HG03025 (cell line): ENCODE results near the gene UBA52.

Experiments
- ATAC-seq: cut with Tn5 transposase; IDR thresholded peaks from one replicate; pipeline ENCODE4 v1.9.1; 2021; ENCODE audit warnings: mild to moderate bottlenecking, moderate library complexity; ENCODE audit not compliant: unreplicated experiment, low FRiP score

The UBA52 gene

DNA sequence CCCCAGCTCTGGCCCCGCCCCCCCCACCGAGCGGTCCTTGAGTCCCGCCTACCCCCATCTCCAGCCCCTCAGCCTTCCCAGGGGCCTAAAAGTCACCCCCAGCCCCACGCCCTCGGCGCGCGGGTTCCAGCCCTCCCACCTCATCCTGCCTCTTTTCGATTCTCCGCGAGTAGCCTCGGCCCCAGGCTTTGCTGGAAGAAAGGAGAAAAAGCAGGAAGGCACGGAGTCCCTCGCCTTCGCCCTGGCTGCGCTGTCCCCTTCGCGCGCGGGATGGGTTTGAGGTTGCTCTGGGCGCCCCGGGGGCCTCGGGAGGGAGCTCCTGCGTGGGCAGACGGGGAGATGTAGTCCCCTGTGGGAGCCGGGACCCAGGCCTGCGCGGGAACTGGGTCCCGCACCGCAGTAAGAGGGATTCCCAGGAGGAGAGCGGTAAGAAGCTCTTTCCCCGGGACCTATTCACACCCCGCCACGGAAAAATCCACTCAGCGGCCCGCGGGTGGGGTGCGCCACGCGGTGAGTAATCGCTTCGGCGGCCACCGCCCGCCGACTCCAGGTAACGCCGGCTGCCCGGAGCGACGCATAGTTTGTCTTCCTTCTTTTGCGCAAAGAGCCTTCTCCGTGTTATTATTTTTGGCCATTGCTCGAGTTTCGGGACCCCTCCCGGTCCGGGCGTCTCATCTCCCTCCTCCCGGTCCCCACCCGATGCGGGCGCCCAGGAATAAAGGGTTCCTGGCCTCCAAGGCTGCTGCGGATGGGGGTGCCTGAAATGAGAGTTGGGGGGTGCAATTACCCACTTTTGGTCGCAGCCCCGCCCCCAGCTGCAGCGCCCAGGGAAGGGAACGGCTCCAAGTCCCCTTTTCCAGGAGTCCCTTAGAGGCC is 35.8 kb downstream of the UBA52 start:
- ATAC-seq: no peak

DNA sequence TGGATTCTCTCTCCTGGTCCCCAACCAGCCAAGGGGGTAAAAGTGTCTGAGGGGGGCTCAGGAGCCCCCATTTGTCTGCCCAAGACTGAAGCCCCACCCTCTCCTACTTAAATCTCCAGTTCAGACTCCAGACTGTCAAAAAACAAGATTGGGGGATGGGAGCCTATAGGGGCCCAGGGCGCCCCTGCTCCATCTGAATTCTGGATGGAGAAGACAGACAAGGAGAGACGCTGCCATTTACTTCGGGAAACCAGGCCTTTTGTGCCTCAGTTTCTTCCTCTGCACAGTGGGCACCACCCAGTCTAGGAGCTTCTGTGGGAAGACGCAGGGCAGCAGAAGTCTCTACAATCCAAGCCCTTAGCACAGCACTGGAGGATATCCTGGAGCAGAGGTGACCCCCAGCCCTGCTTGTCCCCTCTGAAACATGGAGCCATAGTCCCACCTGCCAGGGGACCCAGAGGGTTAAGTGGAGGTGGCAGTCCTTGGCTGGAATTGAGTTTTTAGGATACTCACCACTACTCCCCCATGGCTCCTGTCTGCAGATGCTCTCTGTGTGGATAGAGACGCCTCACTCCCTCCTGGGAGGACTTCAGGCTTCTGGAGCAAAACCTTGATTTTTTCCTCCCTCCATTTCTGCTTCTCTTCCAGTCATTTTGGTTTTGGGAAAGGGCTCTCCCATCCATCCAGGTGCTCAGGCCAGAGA is 36.6 kb downstream of the UBA52 start:
- no peak for ATAC-seq

DNA sequence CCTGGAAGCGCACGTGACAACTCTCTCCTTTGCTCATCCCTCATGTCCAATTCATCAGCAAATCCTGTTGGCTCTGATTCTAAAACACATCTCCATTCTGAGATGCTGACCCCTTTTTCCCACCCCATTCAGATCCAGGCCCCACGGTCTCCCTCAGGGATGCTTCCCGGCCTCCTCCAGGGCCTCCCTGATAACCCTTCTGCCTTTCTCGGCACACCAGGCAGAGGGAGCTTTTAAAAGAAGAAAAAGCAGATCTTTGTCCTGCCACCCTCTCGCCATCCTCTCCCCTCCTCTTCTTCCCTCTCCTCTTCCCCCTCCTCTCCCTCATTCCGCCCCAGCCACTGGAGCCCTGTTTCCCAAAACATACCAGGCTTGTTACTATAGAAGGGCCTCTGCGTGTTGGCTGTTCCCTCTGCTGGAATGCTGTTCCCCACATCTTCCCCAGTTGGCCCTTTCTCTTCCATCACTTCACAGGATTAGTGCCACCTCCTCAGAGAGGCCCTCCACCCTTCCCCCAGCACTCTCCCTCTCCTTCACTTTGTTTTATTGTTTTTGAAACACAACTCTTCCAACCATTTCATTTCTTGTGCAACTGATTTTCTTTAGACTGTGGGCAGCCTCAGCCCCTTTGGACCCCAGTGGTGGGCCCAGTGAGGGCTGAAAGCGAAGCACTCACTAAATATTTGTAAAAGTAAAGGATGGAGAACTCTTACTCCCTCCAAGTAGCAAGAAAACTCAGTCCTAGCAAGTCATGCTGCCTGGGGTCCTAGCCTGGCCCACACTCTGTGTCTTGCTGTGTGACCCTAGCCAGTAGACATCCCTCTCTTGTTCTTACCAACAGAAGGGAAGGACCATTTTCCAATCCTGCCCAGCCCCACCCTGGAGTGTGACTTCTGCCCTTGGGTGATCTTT is 37.4 kb downstream of the UBA52 start:
- ATAC-seq: no peak

DNA sequence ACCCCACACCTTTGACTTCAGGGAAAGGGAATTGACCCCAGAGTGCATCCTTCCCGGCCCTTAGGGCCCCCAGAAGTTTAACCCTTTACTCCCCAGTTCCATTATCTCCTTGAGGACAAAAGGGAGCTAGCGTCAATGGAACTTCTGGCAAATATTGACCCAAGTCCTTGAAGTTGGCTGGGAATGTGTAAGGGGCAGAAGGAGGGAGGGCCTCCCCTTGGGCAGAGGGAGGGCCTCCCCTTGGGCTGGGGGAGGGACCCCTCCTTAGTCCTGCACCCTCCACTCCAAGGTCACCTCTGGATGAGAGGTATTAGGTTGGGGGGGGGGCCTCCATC is 38.0 kb downstream of the UBA52 start:
- no peak for ATAC-seq

DNA sequence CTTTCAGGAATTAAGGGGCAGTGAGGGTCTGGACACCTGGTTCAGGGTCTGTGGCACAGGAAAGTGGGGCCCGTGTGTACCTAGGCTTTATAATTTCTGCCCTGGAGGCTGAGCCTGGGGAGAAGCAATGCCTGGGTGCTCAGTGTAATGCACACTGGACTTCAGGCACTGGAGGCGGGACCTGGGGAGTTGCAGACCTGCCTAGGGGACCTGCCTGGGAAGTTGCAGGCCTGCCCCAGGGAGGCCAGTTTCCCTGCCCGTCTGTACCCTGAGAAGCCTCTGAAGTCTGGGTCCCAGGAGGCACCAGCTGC is 38.5 kb downstream of the UBA52 start:
- no peak for ATAC-seq

DNA sequence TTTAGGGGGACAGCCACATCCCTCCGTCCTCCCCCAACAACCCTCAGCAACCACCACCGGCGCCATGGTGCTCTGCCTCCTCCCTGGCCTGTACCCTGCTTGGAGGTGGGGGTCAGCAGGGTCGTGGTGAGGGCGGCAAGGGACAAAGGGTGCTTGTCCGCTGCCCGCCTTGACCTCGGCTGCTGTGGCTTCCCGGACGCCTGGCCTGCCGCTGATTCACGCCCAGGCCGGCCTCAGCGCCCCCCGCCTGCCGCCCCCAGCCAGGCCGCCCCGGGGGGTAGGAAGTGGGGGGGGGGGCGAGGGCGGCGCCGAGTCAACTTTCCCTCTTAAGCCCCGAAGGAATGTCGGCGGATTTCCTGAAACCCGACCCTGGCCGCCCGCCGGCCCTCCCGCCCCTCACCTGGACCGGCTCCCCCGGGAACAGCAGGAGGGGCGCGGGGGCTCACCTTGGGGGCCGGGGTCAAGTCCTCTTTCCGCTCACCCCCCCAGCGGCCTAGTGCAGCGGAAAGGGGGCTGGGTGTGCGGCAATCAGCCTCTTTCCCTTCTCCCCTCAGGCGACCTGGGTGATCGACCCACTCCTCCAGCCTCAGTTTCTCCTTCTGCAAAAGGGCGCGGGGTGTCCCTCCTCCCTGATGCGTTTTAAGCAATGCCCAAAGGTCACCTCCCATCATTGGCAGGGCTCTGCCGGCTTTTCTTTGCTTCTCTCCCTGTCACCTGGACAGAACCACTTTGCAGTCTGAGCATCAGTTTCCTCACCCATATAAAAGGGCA is 39.1 kb downstream of the UBA52 start:
- ATAC-seq: no peak

DNA sequence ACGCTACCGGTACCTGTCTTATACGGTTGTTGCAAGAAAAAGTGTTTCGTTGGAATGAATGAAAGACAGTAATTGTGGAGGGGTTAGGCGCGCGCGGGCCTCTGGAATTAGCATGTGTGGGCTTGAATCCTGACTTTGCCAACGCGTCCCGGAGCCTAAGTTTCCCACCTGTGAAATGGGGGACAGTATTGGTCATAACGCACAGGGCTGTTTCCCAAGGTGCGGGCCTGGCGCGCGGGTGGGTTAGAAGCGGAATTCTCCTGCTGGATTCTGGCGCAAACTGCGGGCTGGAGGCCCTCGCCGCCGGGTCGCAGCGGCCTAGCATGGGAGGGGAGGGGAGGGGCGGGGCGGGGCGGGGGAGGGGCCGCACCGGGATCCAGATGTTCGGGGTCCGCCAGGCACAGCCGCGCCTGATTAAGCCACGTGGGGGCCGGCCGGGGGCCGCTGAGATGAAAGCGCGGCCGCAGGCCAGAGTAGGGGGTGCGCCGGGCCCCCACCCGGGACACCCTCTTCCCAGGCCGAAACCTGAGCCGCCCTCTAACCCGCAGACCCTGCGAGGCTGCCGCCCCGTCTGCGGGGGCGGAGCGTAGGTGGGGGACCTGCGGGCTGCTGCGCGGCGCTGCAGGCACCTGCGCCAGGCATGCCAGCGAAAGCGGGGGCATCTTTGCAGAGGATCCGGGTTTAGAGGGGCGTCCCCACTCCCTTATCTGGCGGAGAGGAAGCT is 39.8 kb downstream of the UBA52 start:
- ATAC-seq: no peak

DNA sequence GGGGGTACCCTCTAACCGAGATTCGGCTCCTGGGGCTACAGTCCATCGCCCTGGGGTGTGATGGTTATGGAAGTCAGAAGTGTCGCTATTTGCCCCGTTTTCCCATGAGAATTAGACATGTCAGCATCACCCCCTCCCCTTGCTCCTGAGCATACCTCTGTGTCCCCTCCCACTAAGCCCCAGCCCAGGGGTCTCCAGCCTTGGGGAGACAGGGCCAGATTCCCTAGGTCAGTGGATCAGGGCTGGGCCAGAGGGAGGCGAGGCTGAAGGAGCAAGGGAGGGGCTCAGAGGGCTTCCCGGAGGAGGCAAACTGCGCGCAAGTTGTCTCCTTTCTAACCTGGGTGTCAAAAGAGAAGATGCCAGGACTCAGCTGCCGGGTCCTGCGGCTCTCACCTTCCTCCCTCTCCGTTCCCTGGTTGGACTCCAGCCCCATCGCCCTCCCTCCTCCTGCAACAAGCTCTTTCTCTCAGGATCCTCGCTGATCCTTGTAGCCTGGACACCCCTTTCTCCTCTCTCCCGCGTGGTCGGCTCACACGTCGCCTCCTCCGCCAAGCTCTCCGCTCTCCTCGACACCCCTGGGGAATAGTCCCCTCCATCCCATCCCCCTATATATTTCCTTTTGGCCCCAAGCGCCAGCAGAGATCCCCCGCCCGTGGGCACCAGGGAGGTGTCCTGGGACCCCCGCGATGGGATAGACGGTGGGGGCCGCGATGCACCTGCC is 40.6 kb downstream of the UBA52 start:
- ATAC-seq: no peak

DNA sequence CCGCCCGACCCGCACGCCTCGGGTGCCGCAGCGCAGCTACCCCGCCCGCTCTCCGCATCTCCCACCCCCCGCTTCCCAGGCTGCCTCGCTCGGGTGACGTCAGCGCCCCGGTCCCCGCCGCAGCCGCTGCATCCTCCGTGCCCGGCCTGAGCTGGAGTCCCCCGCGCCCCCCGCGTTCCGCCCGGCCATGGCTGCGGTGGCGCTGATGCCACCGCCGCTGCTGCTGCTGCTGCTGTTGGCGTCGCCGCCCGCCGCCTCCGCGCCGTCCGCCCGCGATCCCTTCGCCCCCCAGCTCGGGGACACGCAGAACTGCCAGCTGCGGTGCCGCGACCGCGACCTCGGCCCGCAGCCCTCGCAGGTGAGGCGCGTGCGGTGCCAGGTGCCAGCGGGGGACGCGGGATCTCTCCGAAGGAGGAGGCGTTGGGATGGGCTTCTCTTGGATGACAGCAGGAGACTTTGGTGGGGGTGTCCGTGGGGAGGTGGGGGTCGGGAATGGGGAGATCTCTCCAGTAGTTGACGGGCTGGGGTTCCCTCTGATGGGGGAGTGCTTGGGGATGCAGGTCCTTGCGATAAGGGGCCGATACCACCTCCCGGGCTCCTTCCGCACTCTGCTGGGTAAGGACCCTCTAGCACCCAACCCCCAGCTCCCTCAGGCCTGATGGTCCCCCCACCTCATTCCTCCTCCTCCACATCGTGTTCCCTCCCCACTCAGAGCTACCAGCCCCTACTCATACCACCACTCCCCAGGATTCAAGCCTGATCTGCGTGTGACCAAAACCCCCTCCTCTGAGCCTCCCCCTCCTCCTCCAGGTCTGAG is 41.3 kb downstream of the UBA52 start, which contains the start of gene TMEM59L:
Gene TMEM59L, plus strand, starts transcription at position 99 of the 817 bp plus-strand sequence. Its CDS starts 89 bp downstream, at position 188.
- ATAC-seq: no peak

DNA sequence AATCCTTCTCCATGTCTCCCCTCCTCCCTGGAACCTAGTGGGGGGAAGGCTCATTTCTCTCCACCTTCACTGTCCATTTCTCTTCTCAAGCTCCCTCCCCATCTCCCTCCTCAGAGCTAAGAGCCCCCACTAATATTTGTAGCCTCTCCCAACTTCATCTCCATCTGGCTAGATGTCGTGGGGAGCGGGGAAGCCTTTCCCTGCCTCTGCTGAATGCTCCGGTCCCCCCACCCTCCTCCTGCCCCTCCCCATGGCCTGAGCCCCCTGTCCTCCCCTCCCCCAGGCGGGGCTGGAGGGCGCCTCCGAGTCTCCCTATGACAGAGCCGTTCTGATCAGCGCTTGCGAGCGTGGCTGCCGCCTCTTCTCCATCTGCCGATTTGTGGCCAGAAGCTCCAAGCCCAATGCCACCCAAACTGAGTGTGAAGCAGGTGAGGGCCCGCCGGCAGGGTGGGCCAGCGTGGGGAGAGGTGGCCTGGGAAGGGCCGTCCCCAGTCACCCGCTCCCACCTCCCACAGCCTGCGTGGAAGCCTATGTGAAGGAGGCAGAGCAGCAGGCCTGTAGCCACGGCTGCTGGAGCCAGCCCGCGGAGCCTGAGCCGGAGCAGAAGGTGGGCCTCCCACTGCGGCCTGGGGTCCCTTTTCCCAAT is 42.1 kb downstream of the UBA52 start:
- no peak for ATAC-seq

DNA sequence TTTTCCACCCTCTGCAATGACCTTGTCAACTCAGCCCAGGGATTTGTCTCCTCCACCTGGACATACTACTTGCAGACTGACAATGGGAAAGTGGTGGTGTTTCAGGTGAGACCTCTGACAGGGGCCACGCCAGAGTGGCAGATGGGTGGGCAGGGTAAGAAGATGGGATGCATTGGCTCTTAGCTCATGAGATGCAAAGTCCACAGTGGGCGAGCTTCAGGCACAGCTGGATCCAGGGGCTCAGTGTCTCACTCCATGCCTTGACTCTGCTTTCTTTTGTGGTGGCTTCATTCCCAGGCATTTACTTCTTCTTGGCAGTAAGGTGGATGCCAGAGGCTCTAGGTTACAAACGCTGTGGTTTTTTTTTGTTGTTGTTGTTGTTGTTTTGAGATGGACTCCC is 44.4 kb downstream of the UBA52 start:
- ATAC-seq: no peak

DNA sequence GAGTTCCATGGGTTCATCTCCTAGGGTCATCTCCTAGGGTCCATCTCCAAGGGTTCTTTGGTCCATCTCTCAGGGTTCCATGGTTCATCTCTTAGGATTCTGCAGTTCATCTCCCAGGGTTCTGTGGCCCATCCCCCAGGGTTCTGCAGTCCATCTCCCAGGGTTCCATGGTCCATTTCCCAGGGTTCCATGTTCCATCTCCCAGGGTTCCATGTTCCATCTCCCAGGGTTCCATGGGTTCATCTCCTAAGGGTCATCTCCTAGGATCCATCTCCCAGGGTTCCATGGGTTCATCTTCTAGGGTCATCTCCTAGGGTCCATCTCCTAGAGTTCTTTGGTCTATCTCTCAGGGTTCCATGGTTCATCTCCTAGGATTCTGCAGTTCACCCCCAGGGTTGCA is 45.9 kb downstream of the UBA52 start:
- ATAC-seq: no peak

DNA sequence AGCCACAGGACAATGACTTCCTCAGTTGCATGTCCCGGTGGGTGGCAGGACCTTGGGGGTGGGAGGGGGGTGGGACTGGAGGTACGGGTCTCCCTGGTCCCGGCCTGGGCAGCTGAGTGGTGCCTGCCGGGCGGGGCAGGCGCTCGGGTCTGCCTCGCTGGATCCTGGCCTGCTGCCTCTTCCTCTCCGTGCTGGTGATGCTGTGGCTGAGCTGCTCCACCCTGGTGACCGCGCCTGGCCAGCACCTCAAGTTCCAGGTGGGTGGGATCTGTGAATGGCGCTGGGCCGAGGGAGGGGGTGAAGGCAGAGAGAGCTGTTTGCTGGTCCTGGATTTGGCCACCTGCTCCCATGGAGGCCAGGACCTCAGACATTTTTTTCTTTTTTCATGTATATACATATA is 46.6 kb downstream of the UBA52 start:
- no peak for ATAC-seq

DNA sequence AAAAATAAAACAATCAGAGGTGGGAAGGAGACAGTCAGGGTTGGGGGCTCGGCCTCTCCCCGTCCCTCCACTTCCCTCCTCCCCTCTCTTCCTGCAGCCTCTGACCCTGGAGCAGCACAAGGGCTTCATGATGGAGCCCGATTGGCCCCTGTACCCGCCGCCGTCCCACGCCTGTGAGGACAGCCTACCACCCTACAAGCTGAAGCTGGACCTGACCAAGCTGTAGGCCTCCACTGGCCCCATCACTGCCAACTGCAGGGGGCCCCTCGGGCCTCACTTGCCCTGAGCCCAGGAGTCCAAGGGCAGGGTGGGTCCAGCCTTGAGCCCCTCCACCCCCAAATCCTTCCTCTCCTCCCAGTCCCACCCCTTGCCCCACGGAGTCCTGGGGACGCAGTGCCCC is 48.7 kb downstream of the UBA52 start:
- no peak for ATAC-seq

DNA sequence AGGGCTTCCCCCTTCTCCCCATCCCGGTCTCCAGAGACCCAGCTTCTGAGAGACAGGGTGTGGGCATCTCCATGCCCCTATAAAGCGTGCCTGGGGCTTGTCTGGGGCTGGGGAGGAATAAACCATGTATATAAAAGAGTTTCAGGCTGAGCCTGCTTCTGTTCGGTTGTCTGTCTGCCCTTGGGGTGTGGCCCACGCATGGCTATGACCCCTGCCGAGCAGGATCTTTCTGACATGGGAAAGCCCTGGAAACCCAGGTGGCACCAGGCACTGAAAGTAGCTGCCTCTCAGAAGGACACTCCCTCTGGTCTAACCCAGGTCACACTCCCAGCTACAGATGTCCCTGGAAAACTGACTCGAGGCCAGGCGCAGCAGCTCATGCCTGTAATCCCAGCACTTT is 49.2 kb downstream of the UBA52 start:
- ATAC-seq: no peak

DNA sequence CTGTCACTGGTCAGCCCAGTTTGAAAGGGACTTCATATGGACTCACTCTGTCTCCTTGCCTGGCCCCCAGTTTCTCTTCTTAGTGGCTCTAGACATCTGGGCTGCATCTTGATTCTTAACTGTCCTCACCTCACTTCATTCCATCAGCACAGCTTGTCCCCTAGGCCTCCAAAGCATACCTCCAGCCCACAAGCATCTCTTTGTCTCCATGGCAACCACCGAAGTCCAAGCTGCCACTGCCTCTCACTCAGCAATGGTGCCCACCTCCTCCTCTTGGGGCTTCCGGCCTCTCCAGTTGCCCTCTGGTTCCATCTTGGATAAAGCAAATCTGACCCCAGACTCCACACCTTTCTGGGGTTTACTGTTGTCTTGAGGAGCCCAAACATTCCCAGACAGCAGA is 55.2 kb downstream of the UBA52 start:
- no peak for ATAC-seq
